NCI-H345 treated with DMSO at 0.1 percent for 48 hours (cell line): ENCODE measurements around the gene LCNL1.
"Not testable (repeated sequence)": the region's sequence is repeated elsewhere in the genome, so short reads cannot be mapped to it uniquely, and the experiment has no call there.

Experiments
- DNase-seq: peaks from one replicate; lab custom pipeline; 2025; ENCODE audit not compliant: unreplicated experiment; lab: John Stamatoyannopoulos, UW

LCNL1 gene

GRCh38 chr9:136991993-136992818 lies 9.4 kb downstream of the LCNL1 start, which contains the start of gene PAXX:
TSS of gene PAXX (plus strand) at chr9:136992422. CDS start at chr9:136992444, 22 bp downstream.
- peak; percentile 58 for DNase-seq

- no peak for DNase-seq
Measured at GRCh38 chr9:136992819-136993369, 10.1 kb downstream of the LCNL1 start.

GRCh38 chr9:136994180-136994887 lies 11.5 kb downstream of the LCNL1 start:
- no peak for DNase-seq

- no peak for DNase-seq
Measured at GRCh38 chr9:136994888-136995230, 12.1 kb downstream of the LCNL1 start.

GRCh38 chr9:136995362-136995761 lies 12.6 kb downstream of the LCNL1 start:
- no peak for DNase-seq

GRCh38 chr9:136995772-136996311 lies 13.0 kb downstream of the LCNL1 start:
- no peak for DNase-seq

- DNase-seq, result no peak
Measured at GRCh38 chr9:136996361-136997292, 13.8 kb downstream of the LCNL1 start, which contains the start of gene CLIC3. TSS of gene CLIC3 (minus strand) at chr9:136996568. CDS start at chr9:136996543, 25 bp downstream.

- no peak for DNase-seq
Measured at GRCh38 chr9:136997371-136997770, 14.6 kb downstream of the LCNL1 start.

- DNase-seq, result no peak
Measured at GRCh38 chr9:136997830-136998234, 15.0 kb downstream of the LCNL1 start.

- DNase-seq, result no peak
Measured at GRCh38 chr9:137000177-137000930, 17.6 kb downstream of the LCNL1 start.

- DNase-seq, result no peak
Measured at GRCh38 chr9:137001857-137002645, 19.3 kb downstream of the LCNL1 start.

GRCh38 chr9:137002646-137003041 lies 19.9 kb downstream of the LCNL1 start:
- no peak for DNase-seq

- DNase-seq, result not testable (repeated sequence)
Measured at GRCh38 chr9:137004285-137004684, 21.5 kb downstream of the LCNL1 start.

- DNase-seq, result no peak
Measured at GRCh38 chr9:137006116-137007003, 23.6 kb downstream of the LCNL1 start.

GRCh38 chr9:137007108-137007815 lies 24.5 kb downstream of the LCNL1 start:
- DNase-seq, result no peak

- DNase-seq, result no peak
Measured at GRCh38 chr9:137007816-137008270, 25.1 kb downstream of the LCNL1 start.

GRCh38 chr9:137008312-137008711 lies 25.5 kb downstream of the LCNL1 start:
- no peak for DNase-seq
